Cardiac fibroblast (primary cell): ENCODE data around the gene FCHO1.

Experiments used
- DNase-seq, 2 donors: peaks; one replicate each; pipeline versions ENCODE4 v3.0.0 to v3.0.0-alpha.2; 2010; ENCODE audit warnings: low read depth in 2 of 2
- H3K4me3 ChIP-seq, 2 donors: replicated peaks in 1 of 2; 1 replicate in 1 of 2; 2 replicates in 1 of 2; pipeline ENCODE4 v1.5.1; 2011; ENCODE audit warnings: low read depth in 2 of 2, low read length in 2 of 2, mild to moderate bottlenecking in 2 of 2, moderate library complexity in 1 of 2
- CTCF ChIP-seq: IDR thresholded peaks from one replicate; pipeline ENCODE4 v1.5.1; 2011; ENCODE audit warnings: low read depth, mild to moderate bottlenecking, low read length, inconsistent platforms

Gene FCHO1

GRCh38 chr19:17762505-17763229, 11.4 kb downstream of the FCHO1 start:
- DNase-seq, result peak; percentile 68 to 80
- H3K4me3 ChIP-seq, result no peak overlapping the region
- no peak for TF ChIP-seq CTCF

- TF ChIP-seq CTCF, result no peak
- H3K4me3 ChIP-seq, result no peak overlapping the region
- no peak for DNase-seq
Measured at GRCh38 chr19:17764348-17764747, 13.1 kb downstream of the FCHO1 start.

- no peak overlapping the region for H3K4me3 ChIP-seq
- no peak for DNase-seq
- TF ChIP-seq CTCF, result no peak
Measured at GRCh38 chr19:17765069-17765618, 13.9 kb downstream of the FCHO1 start.

- TF ChIP-seq CTCF, result peak; percentile 99
- peak; percentile 87 to 91 for DNase-seq
- H3K4me3 ChIP-seq, result peak overlapping the region; percentile 5 to 28
Measured at GRCh38 chr19:17766543-17767131, 15.4 kb downstream of the FCHO1 start.

GRCh38 chr19:17767559-17767958, 16.3 kb downstream of the FCHO1 start:
- no peak for DNase-seq
- no peak overlapping the region for H3K4me3 ChIP-seq
- TF ChIP-seq CTCF, result no peak

GRCh38 chr19:17770613-17771012, 19.3 kb downstream of the FCHO1 start:
- no peak overlapping the region for H3K4me3 ChIP-seq
- no peak for TF ChIP-seq CTCF
- no peak for DNase-seq
